HL-60 (cell line): ENCODE results near the gene HIP1R.

ENCODE experiments used
- GABPA ChIP-seq: IDR thresholded peaks from 2 replicates; pipeline ENCODE4 v1.6.1; 2012; ENCODE audit warnings: low read depth
- POLR2AphosphoS5 ChIP-seq: IDR thresholded peaks from 2 replicates; pipeline ENCODE4 v1.6.1; 2012; ENCODE audit warnings: low read depth
- TF ChIP-seq, protein P1 (sequence below): IDR thresholded peaks from one replicate; pipeline ENCODE4 v1.5.1; 2011; ENCODE audit warnings: low read length, control low read depth, inconsistent platforms; ENCODE audit not compliant: insufficient read depth
- TF ChIP-seq, protein P2 (sequence below): IDR thresholded peaks from 2 replicates; pipeline ENCODE4 v1.6.1; 2012; ENCODE audit warnings: low read depth; ENCODE audit not compliant: insufficient replicate concordance

GRCh38 chr12:122834921-122835749 lies at the start of gene HIP1R:
- TF ChIP-seq, protein P1, sequence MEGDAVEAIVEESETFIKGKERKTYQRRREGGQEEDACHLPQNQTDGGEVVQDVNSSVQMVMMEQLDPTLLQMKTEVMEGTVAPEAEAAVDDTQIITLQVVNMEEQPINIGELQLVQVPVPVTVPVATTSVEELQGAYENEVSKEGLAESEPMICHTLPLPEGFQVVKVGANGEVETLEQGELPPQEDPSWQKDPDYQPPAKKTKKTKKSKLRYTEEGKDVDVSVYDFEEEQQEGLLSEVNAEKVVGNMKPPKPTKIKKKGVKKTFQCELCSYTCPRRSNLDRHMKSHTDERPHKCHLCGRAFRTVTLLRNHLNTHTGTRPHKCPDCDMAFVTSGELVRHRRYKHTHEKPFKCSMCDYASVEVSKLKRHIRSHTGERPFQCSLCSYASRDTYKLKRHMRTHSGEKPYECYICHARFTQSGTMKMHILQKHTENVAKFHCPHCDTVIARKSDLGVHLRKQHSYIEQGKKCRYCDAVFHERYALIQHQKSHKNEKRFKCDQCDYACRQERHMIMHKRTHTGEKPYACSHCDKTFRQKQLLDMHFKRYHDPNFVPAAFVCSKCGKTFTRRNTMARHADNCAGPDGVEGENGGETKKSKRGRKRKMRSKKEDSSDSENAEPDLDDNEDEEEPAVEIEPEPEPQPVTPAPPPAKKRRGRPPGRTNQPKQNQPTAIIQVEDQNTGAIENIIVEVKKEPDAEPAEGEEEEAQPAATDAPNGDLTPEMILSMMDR, result no peak
- TF ChIP-seq, protein P2, sequence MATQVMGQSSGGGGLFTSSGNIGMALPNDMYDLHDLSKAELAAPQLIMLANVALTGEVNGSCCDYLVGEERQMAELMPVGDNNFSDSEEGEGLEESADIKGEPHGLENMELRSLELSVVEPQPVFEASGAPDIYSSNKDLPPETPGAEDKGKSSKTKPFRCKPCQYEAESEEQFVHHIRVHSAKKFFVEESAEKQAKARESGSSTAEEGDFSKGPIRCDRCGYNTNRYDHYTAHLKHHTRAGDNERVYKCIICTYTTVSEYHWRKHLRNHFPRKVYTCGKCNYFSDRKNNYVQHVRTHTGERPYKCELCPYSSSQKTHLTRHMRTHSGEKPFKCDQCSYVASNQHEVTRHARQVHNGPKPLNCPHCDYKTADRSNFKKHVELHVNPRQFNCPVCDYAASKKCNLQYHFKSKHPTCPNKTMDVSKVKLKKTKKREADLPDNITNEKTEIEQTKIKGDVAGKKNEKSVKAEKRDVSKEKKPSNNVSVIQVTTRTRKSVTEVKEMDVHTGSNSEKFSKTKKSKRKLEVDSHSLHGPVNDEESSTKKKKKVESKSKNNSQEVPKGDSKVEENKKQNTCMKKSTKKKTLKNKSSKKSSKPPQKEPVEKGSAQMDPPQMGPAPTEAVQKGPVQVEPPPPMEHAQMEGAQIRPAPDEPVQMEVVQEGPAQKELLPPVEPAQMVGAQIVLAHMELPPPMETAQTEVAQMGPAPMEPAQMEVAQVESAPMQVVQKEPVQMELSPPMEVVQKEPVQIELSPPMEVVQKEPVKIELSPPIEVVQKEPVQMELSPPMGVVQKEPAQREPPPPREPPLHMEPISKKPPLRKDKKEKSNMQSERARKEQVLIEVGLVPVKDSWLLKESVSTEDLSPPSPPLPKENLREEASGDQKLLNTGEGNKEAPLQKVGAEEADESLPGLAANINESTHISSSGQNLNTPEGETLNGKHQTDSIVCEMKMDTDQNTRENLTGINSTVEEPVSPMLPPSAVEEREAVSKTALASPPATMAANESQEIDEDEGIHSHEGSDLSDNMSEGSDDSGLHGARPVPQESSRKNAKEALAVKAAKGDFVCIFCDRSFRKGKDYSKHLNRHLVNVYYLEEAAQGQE, result no peak
- TF ChIP-seq POLR2AphosphoS5 (0 out of 2 replicates have a peak, but pooled peaks have one; percentile 19), GABPA (no peak)
